IPS-NIHi11 (cell line): ENCODE results near the gene MT1A.

ENCODE experiments used
- DNase-seq: peaks from one replicate; pipeline ENCODE4 v3.0.0; 2012; ENCODE audit warnings: mixed read lengths, low spot score

MT1A gene

DNA sequence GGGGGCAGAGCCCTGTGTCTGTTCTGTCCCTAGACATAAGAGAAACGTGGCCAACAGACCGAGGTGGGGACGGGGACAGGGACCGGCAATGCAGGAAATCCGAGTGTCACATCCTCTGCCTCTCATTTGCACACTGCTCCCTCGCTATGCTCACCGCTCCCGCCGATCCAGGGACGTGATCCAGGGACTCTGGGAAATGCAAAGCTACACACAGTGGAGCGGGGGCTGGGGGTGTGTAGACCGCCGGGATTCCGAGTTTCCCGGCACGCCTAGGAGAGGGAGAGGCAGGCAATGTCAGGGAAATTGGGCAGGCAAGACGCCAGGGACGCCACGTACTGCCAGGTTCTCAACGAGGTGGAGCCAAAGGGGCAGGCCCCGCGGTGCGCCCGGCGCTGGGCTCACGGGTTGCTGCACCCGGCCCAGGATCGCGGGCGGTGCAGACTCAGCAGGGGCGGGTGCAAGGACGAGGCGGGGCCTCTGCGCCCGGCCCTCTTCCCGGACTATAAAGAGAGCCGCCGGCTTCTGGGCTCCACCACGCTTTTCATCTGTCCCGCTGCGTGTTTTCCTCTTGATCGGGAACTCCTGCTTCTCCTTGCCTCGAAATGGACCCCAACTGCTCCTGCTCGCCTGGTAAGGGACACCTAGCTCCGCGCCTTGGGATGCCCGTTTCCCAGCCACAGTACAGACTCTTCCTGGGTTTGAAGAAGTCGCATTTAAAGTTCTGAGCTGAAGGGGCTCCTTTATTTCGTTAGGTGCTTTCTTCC is 43.7 kb downstream of the MT1A start, which contains the start of gene MT1X:
TSS of gene MT1X (plus strand) at position 532 of the 764 bp plus-strand sequence. CDS start at position 603, 71 bp downstream.
- DNase-seq: peak; percentile 88

DNA sequence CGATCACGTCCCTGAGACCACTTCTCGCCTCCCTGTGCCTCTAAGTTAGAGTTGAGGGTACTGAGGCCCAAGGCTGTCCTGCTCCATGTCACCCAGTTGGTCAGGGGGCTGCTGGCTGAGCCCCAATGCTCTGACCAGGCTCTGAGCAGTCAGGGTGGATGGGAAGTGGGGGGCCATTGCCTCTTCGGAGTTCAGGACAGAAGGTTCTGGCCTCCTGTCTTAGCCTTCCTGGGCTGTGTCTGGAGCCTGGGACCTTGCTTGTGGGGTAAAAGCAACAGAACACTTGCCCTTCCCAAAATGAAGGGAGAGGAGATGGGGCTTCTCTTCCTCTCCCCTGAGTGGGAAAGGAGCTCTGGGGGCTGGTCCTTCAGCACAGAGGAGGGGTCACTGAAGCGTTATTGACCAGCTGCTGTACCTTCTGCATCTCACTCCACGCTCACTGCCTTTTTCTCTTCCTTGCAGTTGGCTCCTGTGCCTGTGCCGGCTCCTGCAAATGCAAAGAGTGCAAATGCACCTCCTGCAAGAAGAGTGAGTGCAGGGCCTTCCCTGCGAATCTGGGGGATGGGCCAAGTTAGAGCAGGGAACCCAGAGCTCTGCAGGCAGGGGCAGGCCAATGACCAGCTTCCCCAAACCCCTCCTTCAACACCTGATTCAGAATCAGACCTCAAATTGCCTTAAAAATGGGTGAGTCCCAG is 44.4 kb downstream of the MT1A start:
- DNase-seq: no peak

- DNase-seq: no peak
Measured at GRCh38 chr16:56683424-56684172, 45.1 kb downstream of the MT1A start.

GRCh38 chr16:56684256-56684925 is 45.9 kb downstream of the MT1A start:
- no peak for DNase-seq

- no peak for DNase-seq
Measured at GRCh38 chr16:56684926-56685590, 46.6 kb downstream of the MT1A start.

GRCh38 chr16:56686758-56687157 is 48.3 kb downstream of the MT1A start:
- DNase-seq: no peak

DNA sequence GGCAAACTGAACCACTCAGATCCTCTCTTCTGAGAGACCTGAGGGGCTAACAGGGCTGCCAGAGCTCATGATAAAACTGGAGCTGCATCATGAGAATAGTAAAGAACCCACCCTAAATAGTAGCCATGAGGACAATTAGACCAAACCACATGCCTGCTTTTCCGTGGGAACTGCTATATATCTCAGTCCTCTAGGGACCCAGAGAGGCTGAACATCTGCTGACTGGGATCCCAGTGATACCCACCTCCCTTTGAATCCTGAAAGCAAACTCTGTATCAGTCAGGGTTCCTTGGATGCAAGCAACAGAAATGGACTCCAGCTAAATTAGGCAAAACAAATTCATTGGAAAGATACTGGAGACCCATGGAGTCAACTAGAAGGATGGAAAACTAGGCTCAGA is 50.3 kb downstream of the MT1A start:
- no peak for DNase-seq

- DNase-seq: no peak
Measured at GRCh38 chr16:56689171-56689570, 50.7 kb downstream of the MT1A start.
